Subcutaneous adipose tissue (tissue), 4 donors: ENCODE data around the gene ADGRG4. TPM values are rescaled to one million over a fixed set of nuclear protein-coding genes. Genes with fewer than 3 reads are reported as not detected.

Source experiments
- CTCF ChIP-seq: fragments of 450-650 bp; IDR thresholded peaks from one replicate; pipeline ENCODE4 v1.5.1; 2016; ENCODE audit warnings: low read depth, mild to moderate bottlenecking, control low read depth, antibody characterized with exemption, moderate library complexity
- total RNA-seq, 4 donors: library from RNA; depleted of rRNA; stranded (reverse); fragments of >200 nt; gene quantifications; one replicate each; pipeline ENCODE4 v1.1.0, GENCODE V29; 2016

ADGRG4 gene
- total RNA-seq, 4 donors from 2014 or later, result under 0.01 to 0.33 (median 0.08) TPM

GRCh38 chrX:136271300-136271699 lies 29.5 kb upstream of the ADGRG4 start:
- TF ChIP-seq CTCF, result no peak

DNA sequence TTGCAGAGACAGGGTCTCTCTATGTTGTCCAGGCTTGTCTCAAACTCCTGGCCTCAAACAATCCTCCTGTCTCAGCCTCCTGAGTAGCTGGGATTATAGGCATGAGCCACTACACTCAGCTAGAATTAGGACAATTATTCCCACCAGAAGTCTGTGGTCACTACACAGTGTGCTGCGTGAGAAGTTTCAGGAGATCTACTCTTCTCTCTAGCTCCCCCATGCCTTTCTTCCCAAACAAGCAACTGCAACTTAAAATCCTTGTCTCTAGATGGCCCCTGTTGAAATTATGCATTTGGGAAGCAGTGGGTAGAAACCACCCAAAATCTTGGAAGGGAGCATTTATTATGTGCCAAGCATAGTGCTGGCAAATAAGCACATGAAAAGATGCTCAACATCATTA lies 28.4 kb upstream of the ADGRG4 start:
- no peak for TF ChIP-seq CTCF

GRCh38 chrX:136273986-136274385 lies 26.8 kb upstream of the ADGRG4 start:
- no peak for TF ChIP-seq CTCF

- TF ChIP-seq CTCF, result no peak
Measured at GRCh38 chrX:136275553-136275952, 25.2 kb upstream of the ADGRG4 start.

DNA sequence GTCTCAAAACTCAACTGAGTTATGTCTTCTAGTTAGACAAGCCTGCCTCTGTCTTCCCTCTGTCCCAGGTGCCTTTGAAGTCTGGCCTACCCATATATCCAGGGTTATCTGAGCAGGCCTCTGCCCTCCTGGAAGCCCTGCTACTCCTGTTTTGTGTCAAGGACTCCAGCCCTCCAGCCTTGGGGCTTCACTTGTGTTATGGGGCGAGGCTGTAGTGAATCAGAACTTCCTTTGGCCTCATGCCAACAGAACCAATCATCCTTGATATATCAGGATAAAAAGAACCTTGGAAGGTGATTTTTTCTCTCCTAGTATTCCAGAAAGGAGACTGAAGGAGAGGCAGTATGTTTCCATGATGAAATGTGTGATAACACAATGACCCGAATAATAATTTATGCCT lies 8.9 kb upstream of the ADGRG4 start:
- TF ChIP-seq CTCF, result no peak

DNA sequence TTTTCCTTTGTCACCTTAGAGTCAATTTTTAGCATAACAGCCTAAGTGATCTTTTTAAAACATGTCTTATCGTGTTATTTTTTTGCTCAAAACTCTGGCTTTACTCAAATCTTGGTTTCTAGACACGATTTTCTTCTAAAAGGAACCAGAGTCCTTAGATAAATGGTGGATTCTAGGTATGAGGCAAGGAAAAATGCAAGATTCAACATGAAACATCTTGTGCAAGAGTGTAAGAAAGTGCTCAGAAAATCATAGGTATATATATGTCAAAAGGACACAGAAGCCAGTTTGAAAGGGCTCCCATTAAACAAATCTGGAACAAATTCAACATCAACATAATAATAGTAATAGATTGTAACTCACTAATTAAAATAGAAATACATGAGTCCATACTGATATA lies 8.1 kb upstream of the ADGRG4 start:
- TF ChIP-seq CTCF, result no peak

DNA sequence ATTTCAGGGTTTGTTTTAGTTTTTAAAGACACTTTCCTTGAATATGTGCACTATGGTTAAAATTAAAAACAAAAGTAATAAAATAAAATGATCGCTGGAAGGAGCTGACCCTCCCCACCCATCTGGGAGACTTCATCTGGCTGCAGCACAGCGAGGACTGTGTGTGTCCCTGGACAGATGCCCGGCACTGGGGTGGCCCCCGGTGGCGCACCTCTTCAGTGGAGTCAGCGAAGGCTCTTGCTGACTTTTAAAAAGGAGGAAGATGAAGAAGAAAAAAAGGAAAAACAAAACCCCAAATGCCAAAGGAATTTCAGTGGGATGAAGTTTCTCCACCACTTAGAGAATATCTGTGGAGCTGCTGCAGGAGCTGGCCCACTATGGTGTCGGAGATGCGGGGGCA lies 5.4 kb upstream of the ADGRG4 start:
- no peak for TF ChIP-seq CTCF
